HG03378 (cell line): Measurements from ENCODE around the gene FLNC.

Experiments used
- ATAC-seq: cut with Tn5 transposase; IDR thresholded peaks from one replicate; pipeline ENCODE4 v1.9.1; 2021; ENCODE audit warnings: mild to moderate bottlenecking, moderate library complexity; ENCODE audit not compliant: unreplicated experiment

The FLNC gene

GRCh38 chr7:128862571-128863432, 32.6 kb downstream of the FLNC start, which contains the start of gene ATP6V1F:
Gene ATP6V1F (plus strand): TSS chr7:128862856. CDS start chr7:128862905, 49 bp downstream.
- peak; percentile 82 for ATAC-seq

DNA sequence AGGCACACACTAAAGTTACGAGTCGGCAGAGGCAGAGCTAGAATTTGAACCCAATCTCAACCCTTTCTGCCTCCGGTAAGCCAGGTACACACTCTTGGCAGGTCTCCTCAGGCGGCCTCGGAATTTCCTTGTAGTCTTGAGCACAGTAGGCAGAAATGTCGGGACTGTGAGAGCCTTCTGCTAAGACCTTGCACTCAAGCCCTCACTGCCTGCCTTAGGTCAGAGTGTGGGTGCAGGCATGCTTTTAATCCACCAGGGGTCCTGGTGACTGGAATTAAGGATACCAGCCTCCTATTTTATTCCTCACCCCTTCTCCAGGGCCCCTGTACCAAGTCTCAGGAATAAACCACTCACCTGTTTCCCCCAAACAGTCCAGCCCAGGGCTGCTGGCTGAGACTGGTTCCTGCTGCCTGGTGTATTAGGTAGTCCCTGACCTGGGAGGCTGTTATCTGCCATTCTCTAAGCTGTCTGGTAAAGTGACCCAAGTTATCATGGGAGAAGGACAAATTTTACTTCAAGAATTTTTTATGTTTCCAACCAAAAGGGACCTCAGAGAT, 33.3 kb downstream of the FLNC start:
- ATAC-seq = peak; percentile 40

GRCh38 chr7:128865303-128865702, 35.1 kb downstream of the FLNC start:
- no peak for ATAC-seq

DNA sequence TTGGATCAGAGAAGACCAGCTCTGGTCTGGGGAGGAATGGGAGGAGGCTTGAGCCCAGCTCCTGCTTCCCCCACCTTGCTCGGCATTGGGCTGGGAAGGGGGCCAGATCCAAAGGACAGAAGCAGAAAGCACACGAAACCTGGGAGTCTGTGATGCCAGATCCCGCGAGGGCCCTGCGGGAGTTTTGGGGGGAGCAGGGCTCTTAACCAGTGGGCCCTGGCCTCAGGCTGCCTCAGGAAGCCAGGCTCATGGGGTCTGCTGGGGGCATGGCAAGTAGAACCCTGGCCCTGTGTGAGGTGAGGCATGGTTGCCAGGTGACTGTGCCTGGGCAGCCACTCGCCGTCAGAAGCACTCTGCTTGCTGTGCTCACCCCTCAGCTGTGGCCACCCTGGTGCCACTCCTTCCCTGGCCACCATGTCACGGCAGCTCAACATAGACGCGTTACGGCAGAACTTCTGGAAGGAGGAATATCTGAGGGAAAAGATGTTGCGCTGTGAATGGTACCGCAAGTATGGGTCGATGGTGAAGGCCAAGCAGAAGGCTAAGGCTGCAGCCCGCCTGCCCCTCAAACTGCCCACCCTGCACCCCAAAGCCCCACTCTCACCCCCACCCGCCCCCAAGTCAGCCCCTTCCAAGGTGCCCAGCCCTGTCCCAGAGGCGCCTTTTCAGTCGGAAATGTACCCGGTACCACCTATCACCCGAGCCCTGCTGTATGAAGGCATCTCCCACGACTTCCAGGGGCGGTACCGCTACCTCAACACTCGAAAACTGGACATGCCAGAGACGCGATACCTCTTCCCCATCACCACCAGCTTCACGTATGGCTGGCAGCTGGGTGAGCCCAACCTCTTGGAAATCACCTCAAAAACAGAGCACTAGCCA, 36.0 kb downstream of the FLNC start:
- ATAC-seq = no peak

DNA sequence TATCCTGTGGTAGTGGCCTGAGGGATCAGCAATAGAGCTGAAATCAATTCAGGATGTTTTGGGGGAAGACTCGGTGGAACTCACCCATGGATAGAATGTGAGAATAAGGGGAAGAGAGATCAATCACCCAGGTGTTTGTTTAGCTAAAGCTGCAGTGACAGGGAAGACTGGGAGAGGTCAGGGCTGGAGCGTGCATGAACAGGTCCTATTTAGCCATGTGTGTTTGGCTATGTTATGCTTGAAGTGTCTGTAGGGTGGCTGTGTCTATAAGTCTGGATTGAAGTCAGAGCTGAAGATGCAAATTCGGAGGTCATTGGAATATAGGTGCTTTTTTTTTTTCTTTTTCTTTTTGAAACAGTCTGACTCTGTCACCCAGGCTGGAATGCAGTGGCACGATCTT, 37.0 kb downstream of the FLNC start:
- ATAC-seq = no peak

- no peak for ATAC-seq
Observed at GRCh38 chr7:128867842-128868623, 37.8 kb downstream of the FLNC start.

DNA sequence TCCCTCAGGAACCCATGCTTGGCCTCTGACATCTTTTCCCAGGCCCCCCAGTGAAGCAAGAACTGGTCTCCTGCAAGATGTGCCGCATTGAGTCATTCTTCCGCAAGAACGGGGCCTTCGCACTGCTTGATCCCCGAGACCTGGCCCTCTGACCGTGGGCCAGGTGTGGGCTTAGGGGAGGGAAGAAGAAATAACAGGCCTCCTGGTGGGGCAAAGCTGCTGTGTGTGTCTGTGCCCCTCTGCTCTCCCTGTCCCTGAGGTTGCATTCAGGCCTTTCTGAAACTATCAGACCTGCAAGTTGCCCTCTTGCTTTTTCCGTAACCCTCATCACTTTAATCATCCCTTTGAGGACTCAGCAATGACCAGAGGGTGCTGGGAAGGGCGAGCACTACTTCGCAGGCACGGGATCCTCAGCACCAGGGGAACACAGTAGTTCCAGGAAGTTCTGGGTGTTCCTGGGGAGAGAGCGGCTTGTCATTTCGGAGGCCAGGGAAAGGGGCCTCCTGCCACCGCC, 38.5 kb downstream of the FLNC start:
- ATAC-seq = no peak

GRCh38 chr7:128869138-128869943, 39.1 kb downstream of the FLNC start:
- ATAC-seq = no peak

DNA sequence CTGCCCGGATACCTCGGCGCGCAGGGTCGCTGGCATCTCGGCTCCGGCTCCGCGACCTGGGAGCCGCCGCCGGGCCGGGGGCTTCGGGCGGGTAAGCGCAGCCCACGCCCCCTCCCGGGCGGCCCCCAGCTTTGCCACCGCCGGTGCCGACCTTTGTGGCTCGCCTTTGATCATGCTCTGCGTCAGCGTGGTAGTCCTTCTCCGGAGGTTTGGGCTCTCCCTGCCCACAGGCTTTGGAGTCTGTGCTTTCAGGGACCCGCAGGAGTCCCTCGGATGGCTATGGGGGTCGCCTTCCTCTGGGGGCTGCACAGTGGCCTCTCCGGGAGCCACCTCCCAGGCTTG, 39.7 kb downstream of the FLNC start:
- no peak for ATAC-seq

- ATAC-seq = no peak
Observed at GRCh38 chr7:128871050-128871449, 40.8 kb downstream of the FLNC start.

DNA sequence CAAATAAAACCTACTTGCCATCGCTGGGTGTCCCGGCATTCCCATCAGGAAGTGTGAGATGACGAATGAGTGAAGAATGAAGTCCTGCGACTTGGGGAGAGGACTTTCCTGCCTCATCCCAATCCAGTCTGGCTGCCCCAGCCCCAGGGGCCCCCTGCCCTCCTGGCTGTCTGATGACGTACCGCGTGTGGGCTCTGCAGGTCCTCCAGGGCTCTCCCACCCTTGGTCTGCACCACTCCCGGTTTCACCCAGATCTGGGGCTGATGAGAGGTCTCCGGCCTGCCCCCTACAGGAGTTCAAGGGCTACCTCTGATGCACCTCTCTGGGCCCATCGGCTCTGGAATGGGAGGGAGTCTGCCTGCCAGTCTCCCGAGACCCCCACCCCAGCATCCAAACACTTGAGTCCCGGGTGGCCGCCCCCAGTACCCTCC, 42.2 kb downstream of the FLNC start:
- ATAC-seq = no peak

- ATAC-seq = no peak
Observed at GRCh38 chr7:128873234-128873633, 43.0 kb downstream of the FLNC start.

- no peak for ATAC-seq
Observed at GRCh38 chr7:128874140-128875031, 44.2 kb downstream of the FLNC start.

DNA sequence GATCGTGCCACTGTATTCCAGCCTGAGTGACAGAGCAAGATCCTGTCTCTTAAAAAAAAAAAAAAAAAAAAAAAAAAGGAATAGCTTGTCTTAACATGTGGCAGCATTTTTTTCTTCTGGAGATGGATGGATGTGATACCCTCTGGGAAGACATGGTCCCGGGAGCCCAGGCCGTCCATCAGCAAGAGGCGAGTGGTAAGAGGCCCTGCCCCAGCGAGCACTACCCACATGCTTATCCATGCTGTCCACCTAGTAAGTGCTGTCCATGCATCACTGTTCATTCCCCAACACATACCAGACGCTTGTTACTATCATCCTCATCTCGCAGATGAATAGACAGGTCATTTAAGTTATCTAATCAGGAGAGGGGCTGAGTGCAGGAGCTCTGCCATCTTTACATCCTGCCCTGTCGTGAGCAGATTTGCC, 45.3 kb downstream of the FLNC start:
- ATAC-seq = no peak

GRCh38 chr7:128876127-128876526, 45.9 kb downstream of the FLNC start:
- ATAC-seq = no peak

- no peak for ATAC-seq
Observed at GRCh38 chr7:128876586-128876977, 46.4 kb downstream of the FLNC start.

DNA sequence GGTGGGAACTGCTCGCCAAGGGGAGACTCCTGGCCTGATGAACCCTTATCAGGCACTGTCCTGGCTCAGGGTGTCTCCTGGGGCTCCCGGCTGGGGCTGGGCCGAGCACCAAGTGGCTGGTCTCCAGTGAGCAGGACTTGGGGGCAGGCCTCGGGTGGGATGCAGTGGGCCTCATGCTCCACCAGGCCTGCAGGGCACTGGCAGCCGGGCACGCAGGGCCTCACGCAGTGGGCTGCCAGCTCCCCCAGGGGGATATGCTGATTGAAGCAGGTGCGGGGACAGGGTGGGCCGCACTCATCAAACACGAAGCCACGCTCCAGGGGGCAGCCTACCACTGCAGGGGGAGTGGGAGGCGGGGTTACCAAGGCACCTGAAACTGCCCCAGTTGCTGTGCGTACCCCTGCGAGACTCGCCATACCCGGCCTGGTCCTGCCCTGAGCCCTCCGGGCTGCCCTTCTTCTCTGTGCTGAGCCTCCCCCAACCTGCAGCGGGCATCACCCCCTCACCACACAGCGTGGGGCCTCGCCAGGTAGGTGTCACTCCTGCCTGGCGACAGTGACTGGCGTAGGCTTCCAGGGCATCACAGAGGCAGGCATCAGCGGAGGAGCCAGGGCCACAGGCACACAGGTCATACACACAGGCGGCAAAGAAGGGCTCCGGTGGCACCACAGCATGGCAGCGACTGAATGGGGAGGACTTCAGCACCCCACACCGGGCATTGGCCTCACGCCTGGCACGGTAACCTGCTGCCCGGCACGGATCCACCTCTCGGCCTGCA, 47.0 kb downstream of the FLNC start:
- ATAC-seq = no peak

DNA sequence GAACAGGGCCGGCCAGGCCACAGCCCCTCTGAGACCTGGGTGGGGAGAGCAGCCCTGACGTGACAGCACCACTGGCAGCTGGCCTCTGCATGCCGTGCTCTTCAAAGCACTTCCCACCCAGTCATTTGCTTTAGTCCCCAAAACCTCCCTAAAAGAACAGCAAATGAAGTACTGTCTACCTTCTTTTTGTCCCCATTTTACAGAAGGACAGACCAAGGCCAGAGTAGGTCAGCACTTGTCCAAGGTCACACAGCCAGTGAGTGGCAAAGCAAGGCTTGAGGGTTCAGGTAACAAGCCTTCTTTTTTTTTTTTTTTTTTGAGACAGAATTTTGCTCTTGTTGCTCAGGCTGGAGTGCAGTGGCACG, 47.5 kb downstream of the FLNC start:
- ATAC-seq = no peak
